NOMO-1 treated with DMSO at 0.1 percent for 48 hours (cell line): ENCODE data around the gene ZNF841.
"Not testable (repeated sequence)": the region's sequence is repeated elsewhere in the genome, so short reads cannot be mapped to it uniquely, and the experiment has no call there.

ENCODE experiments used
- DNase-seq: peaks from one replicate; lab custom pipeline; 2025; ENCODE audit not compliant: unreplicated experiment; lab: John Stamatoyannopoulos, UW

The ZNF841 gene

GRCh38 chr19:52069653-52070052, 25.9 kb downstream of the ZNF841 start:
- DNase-seq = no peak

DNA sequence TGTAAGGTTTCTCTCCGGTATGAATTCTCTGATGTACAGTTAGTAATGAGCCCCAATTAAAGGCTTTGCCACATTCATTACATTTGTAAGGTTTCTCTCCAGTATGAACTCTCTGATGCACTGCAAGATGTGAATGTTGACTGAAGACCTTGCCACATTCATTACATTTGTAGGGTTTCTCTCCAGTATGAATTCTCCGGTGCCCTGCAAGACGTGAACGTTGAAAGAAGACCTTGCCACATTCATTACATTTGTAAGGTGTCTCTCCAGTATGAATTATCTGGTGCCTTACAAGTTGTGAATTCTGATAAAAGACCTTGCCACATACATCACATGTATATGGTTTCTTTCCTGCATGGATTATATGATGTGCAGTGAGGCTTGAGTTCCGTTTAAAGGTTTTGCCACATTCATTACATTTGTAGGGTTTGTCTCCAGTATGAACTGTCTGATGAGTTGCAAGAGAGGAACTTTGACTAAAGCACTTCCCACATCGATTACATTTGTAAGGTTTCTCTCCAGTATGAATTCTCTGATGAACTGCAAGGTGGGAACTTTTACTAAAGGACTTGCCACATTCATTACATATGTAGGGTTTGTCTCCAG, 29.2 kb downstream of the ZNF841 start:
- no peak for DNase-seq

DNA sequence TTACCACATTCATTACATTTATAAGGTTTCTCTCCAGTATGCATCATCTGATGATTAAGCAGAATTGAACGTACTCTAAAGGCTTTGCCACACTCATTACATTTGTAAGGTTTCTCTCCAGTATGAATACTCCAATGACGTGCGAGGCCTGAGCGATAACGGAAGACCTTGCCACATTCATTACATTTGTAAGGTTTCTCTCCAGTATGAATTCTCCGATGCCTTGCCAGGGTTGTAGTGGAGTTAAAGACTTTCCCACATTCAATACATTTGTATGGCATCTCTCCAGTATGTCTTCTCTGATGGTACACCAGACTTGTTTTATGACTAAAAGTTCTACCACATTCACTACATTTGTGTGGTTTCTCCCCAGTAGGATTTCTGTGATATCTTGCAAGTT, 30.2 kb downstream of the ZNF841 start:
- DNase-seq = no peak

DNA sequence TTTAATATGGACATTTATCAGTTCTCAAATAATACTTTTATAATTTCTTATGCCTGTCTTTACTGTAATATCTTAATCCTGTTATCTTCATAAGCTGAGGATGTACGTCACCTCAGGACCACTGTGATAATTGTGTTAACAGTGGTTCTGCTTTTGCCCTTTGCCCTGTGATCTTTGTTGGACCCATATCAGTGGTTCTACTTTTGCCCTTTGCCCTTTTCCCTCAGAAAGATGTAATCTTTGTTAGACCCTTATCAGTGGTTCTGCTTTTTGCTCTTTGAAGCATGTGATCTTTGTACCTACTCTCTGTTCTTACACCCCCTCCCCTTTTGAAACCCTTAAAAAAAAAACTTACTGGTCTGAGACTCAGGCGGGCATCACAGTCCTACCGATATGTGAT, 39.1 kb downstream of the ZNF841 start:
- not testable (repeated sequence) for DNase-seq

DNA sequence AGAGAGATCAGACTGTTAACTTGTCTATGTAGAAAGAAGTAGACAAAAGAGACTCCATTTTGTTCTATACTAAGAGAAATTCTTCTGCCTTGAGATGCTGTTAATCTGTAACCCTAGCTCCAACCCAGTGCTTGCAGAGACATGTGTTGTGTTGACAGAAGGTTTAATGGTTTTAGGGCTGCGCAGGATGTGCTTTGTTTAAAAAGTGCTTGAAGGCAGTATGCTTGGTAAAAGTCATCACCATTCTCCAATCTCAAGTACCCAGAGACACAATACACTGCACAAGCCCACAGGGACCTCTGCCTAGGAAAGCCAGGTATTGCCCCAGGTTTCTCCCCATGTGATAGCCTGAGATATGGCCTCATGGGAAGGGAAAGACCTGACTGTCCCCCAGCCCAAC, 43.8 kb downstream of the ZNF841 start:
- DNase-seq = not testable (repeated sequence)

DNA sequence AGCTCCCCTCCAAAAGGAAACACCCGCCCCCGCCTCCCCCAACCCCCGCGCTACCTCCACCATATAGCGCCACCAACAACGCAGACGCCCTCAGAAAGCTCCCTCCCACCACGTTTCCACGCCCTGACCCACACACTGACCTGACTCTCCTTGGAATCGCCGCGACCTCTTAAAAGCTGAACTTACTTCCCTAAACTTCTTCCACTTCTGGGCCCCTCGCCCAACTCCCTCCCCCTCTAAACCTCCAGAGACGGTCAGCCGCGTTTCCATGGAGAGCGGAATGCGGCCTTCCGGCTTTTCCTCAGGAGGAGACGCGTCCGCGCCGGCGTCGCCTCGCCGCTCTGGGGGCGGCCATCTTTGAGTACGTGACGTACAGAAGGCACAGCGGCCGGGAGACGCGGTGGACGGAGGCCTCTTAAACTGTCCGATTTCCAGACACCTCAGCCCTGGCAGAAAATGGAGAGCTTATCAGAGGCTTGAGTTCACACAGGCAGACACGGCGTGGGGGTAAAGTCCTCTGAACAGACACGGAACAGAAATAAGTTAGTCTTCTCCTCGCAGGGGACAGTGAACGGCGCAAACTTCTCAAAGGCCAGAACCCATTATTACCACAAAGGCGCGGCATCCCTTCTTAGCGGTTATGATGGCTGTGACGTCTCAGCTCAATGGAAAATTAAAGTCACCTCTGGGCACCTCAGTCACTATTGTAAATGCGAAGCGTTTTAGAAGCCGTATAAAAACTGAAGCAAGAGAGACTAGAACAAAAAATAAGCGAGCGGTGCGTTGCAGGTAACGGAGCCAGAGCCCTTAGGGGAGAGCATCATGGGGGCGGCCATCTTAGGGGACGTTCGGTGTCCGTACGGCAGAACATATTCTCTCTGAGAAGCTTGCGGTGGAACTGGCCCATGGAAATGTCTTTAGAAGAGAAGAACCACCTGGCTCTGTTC, 46.7 kb downstream of the ZNF841 start, which contains the start of gene ZNF432:
Gene ZNF432 (minus strand): TSS at position 284 of the 947 bp plus-strand sequence. CDS start 1,970 bp downstream, outside the sequence.
- peak; percentile 94 for DNase-seq

GRCh38 chr19:52039169-52039568, 56.4 kb downstream of the ZNF841 start:
- DNase-seq = no peak

DNA sequence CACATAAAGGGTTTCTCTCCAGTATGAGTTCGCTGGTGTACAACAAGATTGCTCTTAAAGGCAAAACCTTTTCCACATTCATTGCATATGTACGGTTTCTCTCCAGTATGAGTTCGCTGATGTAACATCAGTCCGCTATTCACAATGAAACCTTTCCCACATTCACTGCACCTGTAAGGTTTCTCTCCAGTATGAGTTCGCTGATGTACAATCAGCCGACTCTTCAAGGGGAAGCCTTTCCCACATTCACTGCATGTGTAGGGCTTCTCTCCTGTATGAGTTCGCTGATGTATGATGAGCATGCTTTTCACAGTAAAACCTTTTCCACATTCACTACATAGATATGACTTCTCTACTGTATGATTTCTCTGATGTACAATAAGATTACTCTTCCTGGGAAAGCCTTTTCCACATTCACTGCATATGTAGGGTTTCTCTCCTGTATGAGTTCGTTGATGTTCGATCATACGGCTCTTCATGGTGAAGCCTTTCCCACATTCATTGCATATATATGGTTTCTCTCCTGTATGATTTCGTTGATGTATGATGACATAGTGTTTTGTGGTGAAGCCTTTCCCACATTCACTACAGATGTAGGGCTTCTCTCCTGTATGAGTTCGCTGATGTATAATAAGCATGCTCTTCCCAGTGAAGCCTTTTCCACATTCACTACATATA, 61.4 kb downstream of the ZNF841 start:
- DNase-seq = no peak

DNA sequence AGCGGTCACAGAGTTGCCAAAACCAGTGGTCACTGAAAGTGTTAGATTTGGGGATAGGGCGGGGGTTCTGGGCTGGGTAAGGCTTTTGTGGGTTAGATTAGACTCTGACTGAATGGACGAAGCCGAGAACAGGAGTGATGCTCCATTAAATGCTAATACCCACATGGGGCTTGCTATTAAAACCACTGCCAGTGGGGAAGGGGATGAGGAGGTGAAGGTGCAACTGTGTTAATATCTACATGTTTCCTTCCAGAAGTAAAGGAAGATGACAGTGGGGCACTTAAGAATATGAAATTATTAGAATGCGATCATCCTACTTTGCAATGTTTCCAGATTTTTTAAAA, 66.8 kb downstream of the ZNF841 start:
- peak; percentile 48 for DNase-seq

GRCh38 chr19:52028027-52028779, 67.4 kb downstream of the ZNF841 start, which contains the start of gene ZNF614:
TSS of gene ZNF614 (minus strand) at chr19:52028379. CDS start at chr19:52025745, 2,634 bp downstream.
- DNase-seq = peak; percentile 88

DNA sequence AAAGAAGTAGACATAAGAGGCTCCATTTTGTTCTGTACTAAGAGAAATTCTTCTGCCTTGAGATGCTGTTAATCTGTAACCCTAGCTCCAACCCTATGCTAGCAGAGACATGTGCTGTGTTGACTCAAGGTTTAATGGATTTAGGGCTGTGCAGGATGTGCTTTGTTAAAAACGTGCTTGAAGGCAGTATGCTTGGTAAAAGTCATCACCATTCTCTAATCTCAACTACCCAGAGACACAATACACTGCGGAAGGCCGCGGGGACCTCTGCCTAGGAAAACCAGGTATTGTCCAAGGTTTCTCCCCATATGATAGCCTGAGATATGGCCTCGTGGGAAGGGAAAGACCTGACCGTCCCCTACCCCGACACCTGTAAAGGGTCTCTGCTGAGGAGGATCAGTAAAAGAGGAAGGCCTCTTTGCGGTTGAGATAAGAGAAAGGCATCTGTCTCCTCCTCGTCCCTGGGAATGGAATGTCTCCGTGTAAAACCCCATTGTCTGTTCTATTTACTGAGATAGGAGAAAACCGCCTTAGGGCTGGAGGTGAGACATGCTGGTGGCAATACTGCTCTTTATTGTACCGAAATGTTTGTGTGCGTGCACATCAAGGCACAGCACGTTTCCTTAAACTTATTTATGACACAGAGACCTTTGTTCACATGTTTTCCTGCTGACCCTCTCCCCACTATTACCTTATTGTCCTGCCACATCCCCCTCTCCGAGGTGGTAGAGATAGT, 69.1 kb downstream of the ZNF841 start:
- not testable (repeated sequence) for DNase-seq

GRCh38 chr19:52024478-52024877, 71.1 kb downstream of the ZNF841 start:
- DNase-seq = not testable (repeated sequence)

GRCh38 chr19:52022193-52022592, 73.4 kb downstream of the ZNF841 start:
- no peak for DNase-seq

- DNase-seq = no peak
Measured at GRCh38 chr19:52020506-52020905, 75.1 kb downstream of the ZNF841 start.
